MCF 10A (cell line): ENCODE measurements around the gene LMO7. TPM values are rescaled to one million over a fixed set of nuclear protein-coding genes. Genes with fewer than 3 reads are reported as not detected.

Experiments
- BruUV-seq: library from RNA; stranded (reverse); fragments of 400-500 nt; replicated peaks from 2 replicates; lab custom pipeline; 2021; lab: Mats Ljungman, UMichigan
- CTCF ChIA-PET: fragments of 300-600 bp; sonication (Branson Sonifier 250); formaldehyde crosslinking; extraction: SDS; loops from one replicate; lab custom pipeline; 2021; ENCODE audit warnings: antibody characterized with exemption, inconsistent platforms; lab: Yijun Ruan, JAX
- POLR2A ChIA-PET: fragments of 300-600, 350-650 bp; sonication (Branson Sonifier 250); formaldehyde crosslinking; extraction: SDS; loops from one replicate; lab custom pipeline; 2020; ENCODE audit warnings: antibody characterized with exemption, inconsistent platforms; lab: Yijun Ruan, JAX
- DNase-seq: peaks from one replicate; pipeline ENCODE4 v3.0.0-alpha.2; 2018; ENCODE audit not compliant: unreplicated experiment
- H3K27ac Mint-ChIP-seq: one replicate; pipeline ENCODE4 v1.8.0; 2022; ENCODE audit warnings: mild to moderate bottlenecking, low read depth, mixed read lengths; ENCODE audit not compliant: unreplicated experiment
- H3K27me3 Mint-ChIP-seq: one replicate; pipeline ENCODE4 v1.8.0; 2022; ENCODE audit warnings: mixed read lengths; ENCODE audit not compliant: insufficient read depth, unreplicated experiment
- H3K36me3 Mint-ChIP-seq: one replicate; pipeline ENCODE4 v1.8.0; 2022; ENCODE audit warnings: mild to moderate bottlenecking, moderate library complexity, mixed read lengths; ENCODE audit not compliant: insufficient read depth, unreplicated experiment
- H3K4me1 Mint-ChIP-seq: one replicate; pipeline ENCODE4 v1.8.0; 2022; ENCODE audit warnings: mixed read lengths; ENCODE audit not compliant: insufficient read depth, unreplicated experiment
- H3K4me3 Mint-ChIP-seq: one replicate; pipeline ENCODE4 v1.8.0; 2022; ENCODE audit warnings: mild to moderate bottlenecking, moderate library complexity, mixed read lengths; ENCODE audit not compliant: unreplicated experiment
- H3K9me3 Mint-ChIP-seq: one replicate; pipeline ENCODE4 v1.8.0; 2022; ENCODE audit warnings: mixed read lengths; ENCODE audit not compliant: unreplicated experiment
- CTCF ChIP-seq: fragments of 200-600 bp; IDR thresholded peaks from one replicate; pipeline ENCODE4 v1.8.0; 2022; ENCODE audit warnings: antibody characterized with exemption, mild to moderate bottlenecking; ENCODE audit not compliant: unreplicated experiment
- intact Hi-C: fragments of 100-400 bp; cut with micrococcal nuclease; formaldehyde crosslinking; loops from 2 replicates; pipeline ENCODE4 v1.14.1; 2022
- total RNA-seq: library from RNA; stranded (reverse); gene quantifications from 2 replicates; pipeline ENCODE4 v1.2.3, GENCODE V29; 2022

LMO7 gene
- total RNA-seq, 1 experiment from 2014 or later = 30.8 TPM

DNA sequence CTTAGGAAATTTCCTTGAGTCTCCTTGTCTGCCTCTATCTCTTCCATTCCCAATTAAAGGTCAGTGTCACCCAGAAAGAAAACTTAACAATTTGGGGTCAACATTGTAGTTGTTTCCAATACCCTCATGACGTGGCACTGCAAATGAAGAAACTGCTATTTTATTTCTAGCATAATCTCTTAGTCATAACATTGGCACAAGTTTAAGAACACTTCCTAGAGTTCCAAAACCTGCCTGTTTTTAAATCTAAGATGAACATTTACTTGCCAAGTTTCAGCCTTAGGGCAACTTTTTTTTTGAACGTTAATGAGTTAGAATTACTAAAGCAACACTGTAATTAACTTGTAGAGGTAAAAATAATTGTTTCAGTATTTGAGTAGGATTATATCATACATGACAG lies 108.0 kb downstream of the LMO7 start:
- no peak for TF ChIP-seq CTCF
- Mint-ChIP-seq H3K4me3 (no peak overlapping the region), H3K4me1 (peaks cover 23% of the 10 kb centered on the region), H3K27ac (peak overlapping the region; percentile 79), H3K27me3 (no peaks in the 10 kb centered on the region), H3K36me3 (no peaks in the 10 kb centered on the region), H3K9me3 (peaks cover 14% of the 10 kb centered on the region)
- no TSS peak for BruUV-seq
- CTCF ChIA-PET = interaction anchor here (0.7 kb wide), 1 partner anchor 70 kb away, joined by 3 read pairs; no protein-coding TSS in a partner anchor
- intact Hi-C loops = no loop called here
- DNase-seq = peak; percentile 59
- POLR2A ChIA-PET = no interaction called here

DNA sequence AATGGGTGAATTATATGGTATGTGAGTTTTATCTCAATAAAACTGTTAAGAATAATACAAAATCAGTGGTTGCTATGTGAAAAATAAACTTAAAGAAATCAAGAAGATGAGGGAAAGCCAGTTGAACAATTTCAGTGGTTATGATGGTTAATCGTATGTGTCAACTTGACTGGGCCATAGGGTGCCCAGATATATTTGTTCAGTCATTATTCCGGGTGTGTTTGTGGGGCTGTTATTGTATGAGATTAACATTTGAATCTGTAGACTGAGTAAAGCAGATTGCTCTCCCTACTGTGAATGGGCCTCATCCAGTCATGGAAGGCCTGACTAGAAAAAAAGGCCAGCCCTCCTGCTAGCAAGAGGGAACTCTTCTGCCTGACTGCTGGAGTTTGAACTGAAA lies 109.3 kb downstream of the LMO7 start:
- peak overlapping the region; percentile 79 for H3K27ac Mint-ChIP-seq
- BruUV-seq = no TSS peak
- intact Hi-C loops = no loop called here

DNA sequence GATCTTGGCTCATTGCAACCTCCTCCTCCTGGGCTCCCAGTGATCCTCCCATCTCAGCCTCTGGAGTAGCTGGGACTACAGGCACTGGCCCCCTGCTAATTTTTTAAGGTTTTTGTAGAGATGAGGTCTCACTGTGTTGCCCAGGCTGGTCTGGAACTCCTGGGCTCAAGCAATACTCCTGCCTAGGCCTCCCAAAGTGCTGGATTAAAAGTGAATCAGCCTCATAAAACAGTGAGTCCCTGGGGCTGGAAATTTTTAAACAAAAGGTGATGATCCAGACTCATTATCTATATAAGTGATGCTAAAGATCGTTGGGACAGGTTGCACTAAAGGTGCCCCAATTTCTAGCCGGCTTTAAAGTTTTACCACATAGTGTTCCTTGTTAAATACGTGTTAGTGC lies 112.7 kb downstream of the LMO7 start:
- Mint-ChIP-seq H3K27me3 (no peaks in the 10 kb centered on the region), H3K27ac (no peak overlapping the region), H3K9me3 (peaks cover 14% of the 10 kb centered on the region), H3K4me3 (no peak overlapping the region), H3K36me3 (no peaks in the 10 kb centered on the region), H3K4me1 (peaks cover 15% of the 10 kb centered on the region)
- TF ChIP-seq CTCF = no peak
- DNase-seq = no peak
- CTCF ChIA-PET = interaction anchor here (0.6 to 1.1 kb wide), 3 partner anchors 10 to 53 kb away, joined by 3 to 6 read pairs (median 4); no protein-coding TSS in a partner anchor
- BruUV-seq = no TSS peak
- POLR2A ChIA-PET = interaction anchor here (1.1 to 1.6 kb wide), 2 partner anchors 9 to 12 kb away, joined by 3 to 8 read pairs; no protein-coding TSS in a partner anchor
- intact Hi-C loops = no loop called here

More for the DNA sequence above, 109.3 kb downstream of the LMO7 start:
- POLR2A ChIA-PET = interaction anchor here (0.8 kb wide), 2 partner anchors 17 to 44 kb away, joined by 3 read pairs; no protein-coding TSS in a partner anchor
- Mint-ChIP-seq H3K27me3 (no peaks in the 10 kb centered on the region), H3K9me3 (peaks cover 14% of the 10 kb centered on the region), H3K4me1 (peaks cover 16% of the 10 kb centered on the region), H3K36me3 (no peaks in the 10 kb centered on the region), H3K4me3 (no peak overlapping the region)
- TF ChIP-seq CTCF = no peak
- DNase-seq = no peak
- CTCF ChIA-PET = no interaction called here

DNA sequence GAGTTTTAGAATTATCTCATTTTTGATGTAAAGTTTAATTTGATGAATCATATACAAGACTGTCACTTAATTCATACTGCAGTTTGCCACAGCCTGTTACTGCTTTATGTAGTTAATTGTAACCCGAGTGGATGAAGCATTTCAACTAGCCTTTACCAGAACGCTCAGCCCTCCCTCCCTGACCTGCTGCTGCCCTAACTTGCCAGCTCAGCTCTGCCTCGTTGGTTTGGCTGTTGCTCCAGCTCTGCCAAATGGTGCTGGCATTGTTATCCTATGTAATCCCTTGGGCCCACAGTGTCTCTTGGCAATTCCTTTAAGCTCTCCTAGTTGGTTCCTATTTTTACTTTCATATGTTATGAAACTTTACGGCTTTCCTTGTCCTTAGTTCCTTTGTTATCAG lies 113.3 kb downstream of the LMO7 start:
- CTCF ChIA-PET = interaction anchor here (0.6 to 1.1 kb wide), 4 partner anchors 10 to 254 kb away, joined by 3 to 6 read pairs (median 4); no protein-coding TSS in a partner anchor
- Mint-ChIP-seq H3K4me3 (no peak overlapping the region), H3K36me3 (no peaks in the 10 kb centered on the region), H3K4me1 (peaks cover 10% of the 10 kb centered on the region), H3K9me3 (peaks cover 14% of the 10 kb centered on the region), H3K27me3 (no peaks in the 10 kb centered on the region), H3K27ac (no peak overlapping the region)
- peak; percentile 62 for DNase-seq
- no peak for TF ChIP-seq CTCF
- POLR2A ChIA-PET = interaction anchor here (1.1 to 1.6 kb wide), 2 partner anchors 8 to 11 kb away, joined by 3 to 8 read pairs; no protein-coding TSS in a partner anchor
- intact Hi-C loops = no loop called here
- BruUV-seq = no TSS peak
